ENCODE data around the gene TDRKH.

Gene TDRKH

GRCh38 chr1:151823175-151823574 lies 32.9 kb upstream of the TDRKH start:
- H3K4me3 ChIP-seq (ENCODE audit: low read depth, low read length), result no peak overlapping the region
- TF ChIP-seq CTCF (IDR thresholded peaks at IDR 0.05; ENCODE audit: control insufficient read depth, extremely low read depth, insufficient read depth), result no peak
- DNase-seq (ENCODE audit: low read depth), result no peak

GRCh38 chr1:151822404-151822803 lies 32.1 kb upstream of the TDRKH start:
- no peak for DNase-seq (ENCODE audit: low read depth)
- TF ChIP-seq CTCF (IDR thresholded peaks at IDR 0.05; ENCODE audit: control insufficient read depth, extremely low read depth, insufficient read depth), result no peak
- H3K4me3 ChIP-seq (ENCODE audit: low read depth, low read length), result no peak overlapping the region

GRCh38 chr1:151820940-151821339 lies 30.6 kb upstream of the TDRKH start:
- DNase-seq (ENCODE audit: low read depth), result no peak
- no peak for TF ChIP-seq CTCF (IDR thresholded peaks at IDR 0.05; ENCODE audit: control insufficient read depth, extremely low read depth, insufficient read depth)
- H3K4me3 ChIP-seq (ENCODE audit: low read depth, low read length), result no peak overlapping the region

GRCh38 chr1:151819976-151820623 lies 29.8 kb upstream of the TDRKH start:
- DNase-seq (ENCODE audit: low read depth), result no peak
- no peak overlapping the region for H3K4me3 ChIP-seq (ENCODE audit: low read depth, low read length)
- no peak for TF ChIP-seq CTCF (IDR thresholded peaks at IDR 0.05; ENCODE audit: control insufficient read depth, extremely low read depth, insufficient read depth)

- no peak for DNase-seq (ENCODE audit: low read depth)
- H3K4me3 ChIP-seq (ENCODE audit: low read depth, low read length), result no peak overlapping the region
These were observed 29.0 kb upstream of the TDRKH start for GRCh38 chr1:151819227-151819835.

GRCh38 chr1:151817353-151817730 lies 27.0 kb upstream of the TDRKH start:
- no peak overlapping the region for H3K4me3 ChIP-seq (ENCODE audit: low read depth, low read length)
- no peak for DNase-seq (ENCODE audit: low read depth)
- no peak for TF ChIP-seq CTCF (IDR thresholded peaks at IDR 0.05; ENCODE audit: control insufficient read depth, extremely low read depth, insufficient read depth)

More at GRCh38 chr1:151819227-151819835, 29.0 kb upstream of the TDRKH start:
- no peak for TF ChIP-seq CTCF (IDR thresholded peaks at IDR 0.05; ENCODE audit: control insufficient read depth, extremely low read depth, insufficient read depth)

Measured in LNCaP clone FGC (cell line).